IMR-90 (cell line): Measurements from ENCODE around the gene PLA2G4C. TPM values are rescaled to one million over a fixed set of nuclear protein-coding genes. Genes with fewer than 3 reads are reported as not detected.

Experiments
- ATAC-seq: fragments of 200-7000 bp; cut with Tn5 transposase; 2 replicates; pipeline ENCODE4 v1.9.1; 2020; ENCODE audit warnings: low read depth, mild to moderate bottlenecking, moderate library complexity
- BruUV-seq: library from RNA; stranded (reverse); fragments of 400-500 nt; replicated peaks from 2 replicates; lab custom pipeline; 2021; lab: Mats Ljungman, UMichigan
- CTCF ChIA-PET: fragments of 300-600 bp; formaldehyde crosslinking; extraction: SDS; loops from one replicate; lab custom pipeline; 2021; ENCODE audit warnings: antibody characterized with exemption; lab: Yijun Ruan, JAX
- POLR2A ChIA-PET: fragments of 300-600 bp; sonication (Branson Sonifier 250); formaldehyde crosslinking; loops from one replicate; lab custom pipeline; 2022; ENCODE audit warnings: antibody characterized with exemption; ENCODE audit not compliant: unreplicated experiment; lab: Charles Lee
- DNase-seq: peaks from one replicate; pipeline ENCODE4 v3.0.0; 2013
- H2AFZ ChIP-seq: replicated peaks from 2 replicates; pipeline ENCODE3; 2013; ENCODE audit warnings: low read length, mild to moderate bottlenecking; ENCODE audit not compliant: poor library complexity
- H2AK5ac ChIP-seq: 2 replicates; pipeline ENCODE4 v1.6.1; 2013; ENCODE audit warnings: low read depth, low read length, inconsistent platforms
- H2AK9ac ChIP-seq: replicated peaks from 2 replicates; pipeline ENCODE3; 2013; ENCODE audit warnings: mild to moderate bottlenecking, low read depth, low read length, moderate library complexity; ENCODE audit not compliant: poor library complexity
- H2BK120ac ChIP-seq: 2 replicates; pipeline ENCODE4 v1.6.1; 2013; ENCODE audit warnings: low read depth, low read length, inconsistent platforms
- H2BK15ac ChIP-seq: 3 replicates; pipeline ENCODE4 v1.6.1; 2013; ENCODE audit warnings: low read depth, low read length, inconsistent platforms
- H2BK20ac ChIP-seq: 2 replicates; pipeline ENCODE4 v1.6.1; 2013; ENCODE audit warnings: low read depth, mild to moderate bottlenecking, inconsistent platforms, low read length, moderate library complexity
- H2BK5ac ChIP-seq: 2 replicates; pipeline ENCODE4 v1.6.1; 2013; ENCODE audit warnings: mild to moderate bottlenecking, low read depth, low read length, inconsistent platforms; ENCODE audit not compliant: poor library complexity, severe bottlenecking
- H3K14ac ChIP-seq: replicated peaks from 2 replicates; pipeline ENCODE4 v1.6.1; 2013; ENCODE audit warnings: low read depth, low read length, inconsistent platforms
- H3K18ac ChIP-seq: 2 replicates; pipeline ENCODE4 v1.6.1; 2013; ENCODE audit warnings: low read depth, low read length, control low read depth
- H3K23ac ChIP-seq: 2 replicates; pipeline ENCODE4 v1.6.1; 2013; ENCODE audit warnings: low read depth, low read length, inconsistent platforms
- H3K27ac ChIP-seq: 2 replicates; pipeline ENCODE4 v1.5.1; 2013; ENCODE audit warnings: mild to moderate bottlenecking, control low read depth, low read length; ENCODE audit not compliant: insufficient read depth
- H3K27me3 ChIP-seq: 2 replicates; pipeline ENCODE4 v1.6.1; 2013; ENCODE audit warnings: low read length; ENCODE audit not compliant: control insufficient read depth, insufficient read depth
- H3K36me3 ChIP-seq: 2 replicates; pipeline ENCODE4 v1.6.1; 2013; ENCODE audit warnings: low read length, mixed read lengths; ENCODE audit not compliant: control insufficient read depth, insufficient read depth
- H3K4ac ChIP-seq: 2 replicates; pipeline ENCODE4 v1.6.1; 2013; ENCODE audit warnings: low read depth, low read length, inconsistent platforms
- H3K4me1 ChIP-seq: 2 replicates; pipeline ENCODE4 v1.6.1; 2013; ENCODE audit warnings: low read length, mixed read lengths; ENCODE audit not compliant: control insufficient read depth, insufficient read depth
- H3K4me2 ChIP-seq: 2 replicates; pipeline ENCODE4 v1.6.1; 2013; ENCODE audit warnings: low read depth, mild to moderate bottlenecking, control low read depth, low read length, moderate library complexity
- H3K4me3 ChIP-seq: 2 replicates; pipeline ENCODE4 v1.5.1; 2013; ENCODE audit warnings: low read depth, mild to moderate bottlenecking, control low read depth, low read length, moderate library complexity; ENCODE audit not compliant: insufficient read depth
- H3K56ac ChIP-seq: 2 replicates; pipeline ENCODE4 v1.6.1; 2013; ENCODE audit warnings: low read length, inconsistent platforms; ENCODE audit not compliant: insufficient read depth; ENCODE audit errors: extremely low read depth
- H3K79me1 ChIP-seq, 2 experiments: 2 replicates each; pipeline ENCODE4 v1.6.1; 2013; ENCODE audit warnings: low read length in 2 of 2, inconsistent platforms in 1 of 2, low read depth in 1 of 2
- H3K9ac ChIP-seq: 2 replicates; pipeline ENCODE4 v1.6.1; 2013; ENCODE audit warnings: low read depth, low read length, control low read depth
- H3K9me1 ChIP-seq: 2 replicates; pipeline ENCODE4 v1.6.1; 2013; ENCODE audit warnings: low read length, inconsistent platforms; ENCODE audit not compliant: insufficient read depth
- H3K9me3 ChIP-seq: 2 replicates; pipeline ENCODE4 v1.6.1; 2013; ENCODE audit warnings: low read length; ENCODE audit not compliant: control insufficient read depth, insufficient read depth
- H4K20me1 ChIP-seq: 2 replicates; pipeline ENCODE4 v1.6.1; 2013; ENCODE audit warnings: low read length, inconsistent platforms; ENCODE audit not compliant: insufficient read depth
- H4K5ac ChIP-seq: 2 replicates; pipeline ENCODE4 v1.6.1; 2013; ENCODE audit warnings: mild to moderate bottlenecking, low read depth, low read length, control low read depth
- H4K8ac ChIP-seq, 2 experiments: 2 replicates each; pipeline ENCODE4 v1.6.1; 2013; ENCODE audit warnings: low read depth in 2 of 2, low read length in 2 of 2, control low read depth in 1 of 2, inconsistent platforms in 1 of 2
- H4K91ac ChIP-seq: 2 replicates; pipeline ENCODE4 v1.6.1; 2013; ENCODE audit warnings: low read depth, low read length, inconsistent platforms; ENCODE audit not compliant: insufficient read depth
- CEBPB ChIP-seq: IDR thresholded peaks from 2 replicates; pipeline ENCODE4 v1.6.1; 2012; ENCODE audit warnings: low read depth, low read length, improper control_type of control experiment
- ELK1 ChIP-seq: fragments of 150-350 bp; IDR thresholded peaks from 2 replicates; pipeline ENCODE4 v1.6.1; 2016; ENCODE audit warnings: low read depth, mild to moderate bottlenecking, low read length, moderate library complexity, borderline replicate concordance
- FOS ChIP-seq: fragments of 150-350 bp; IDR thresholded peaks from 2 replicates; pipeline ENCODE4 v1.6.1; 2016; ENCODE audit warnings: low read depth, low read length
- MXI1 ChIP-seq: IDR thresholded peaks from 2 replicates; pipeline ENCODE4 v1.6.1; 2012; ENCODE audit warnings: low read depth, mild to moderate bottlenecking, low read length, moderate library complexity, borderline replicate concordance
- NFE2L2 ChIP-seq: fragments of 150-350 bp; IDR thresholded peaks from 2 replicates; pipeline ENCODE4 v1.6.1; 2016; ENCODE audit warnings: low read depth, mild to moderate bottlenecking, low read length
- POLR2A ChIP-seq: IDR thresholded peaks from 2 replicates; pipeline ENCODE4 v1.6.1; 2012; ENCODE audit warnings: mild to moderate bottlenecking, low read depth, low read length
- RAD21 ChIP-seq: IDR thresholded peaks from 2 replicates; pipeline ENCODE4 v1.6.1; 2012; ENCODE audit warnings: low read length, improper control_type of control experiment
- SMC3 ChIP-seq: fragments of 150-350 bp; IDR thresholded peaks from 2 replicates; pipeline ENCODE4 v1.6.1; 2016; ENCODE audit warnings: low read depth, mild to moderate bottlenecking, antibody characterized with exemption, low read length, moderate library complexity
- WGBS, 2 experiments: methylation state at CpG; one replicate each; pipeline versions ENCODE4 v1.1.5 to v1.1.7; 2013; ENCODE audit warnings: missing lambda C conversion rate in 2 of 2; ENCODE audit not compliant: insufficient read length in 1 of 2; ENCODE audit errors: extremely low coverage in 2 of 2; 5-methylcytosine and 5-hydroxymethylcytosine counted together
- dilution Hi-C: fragments of 300-500 bp; cut with HindIII; formaldehyde crosslinking; loops from one replicate; pipeline ENCODE4 v1.14.3; 2018; ENCODE audit warnings: low sequenced_read_pairs; ENCODE audit not compliant: unreplicated experiment
- in situ Hi-C: fragments of 300-500 bp; cut with MboI; formaldehyde crosslinking; loops from 3 replicates; pipeline ENCODE4 v1.14.3; 2019; ENCODE audit warnings: low sequenced_read_pairs, inconsistent platforms, mixed read lengths
- intact Hi-C: fragments of 100-400 bp; cut with micrococcal nuclease; formaldehyde crosslinking; loops from 2 replicates; pipeline ENCODE4 v1.10.0; 2022
- polyA plus RNA-seq, 3 experiments: library from polyadenylated mRNA; depleted of rRNA; stranded (reverse); fragments of >200 nt; gene quantifications; 2 replicates each; pipeline ENCODE4 v1.2.3, GENCODE V29; 2012; ENCODE audit warnings: low replicate concordance in 1 of 3
- total RNA-seq: library from RNA; depleted of rRNA; stranded (reverse); fragments of >200 nt; gene quantifications from 2 replicates; pipeline ENCODE4 v1.2.3, GENCODE V29; 2012

The PLA2G4C gene
- total and polyA plus RNA-seq, 2 of the 4 experiments (the other 2 are of a cell fraction), result 4.3 to 5.7 TPM

DNA sequence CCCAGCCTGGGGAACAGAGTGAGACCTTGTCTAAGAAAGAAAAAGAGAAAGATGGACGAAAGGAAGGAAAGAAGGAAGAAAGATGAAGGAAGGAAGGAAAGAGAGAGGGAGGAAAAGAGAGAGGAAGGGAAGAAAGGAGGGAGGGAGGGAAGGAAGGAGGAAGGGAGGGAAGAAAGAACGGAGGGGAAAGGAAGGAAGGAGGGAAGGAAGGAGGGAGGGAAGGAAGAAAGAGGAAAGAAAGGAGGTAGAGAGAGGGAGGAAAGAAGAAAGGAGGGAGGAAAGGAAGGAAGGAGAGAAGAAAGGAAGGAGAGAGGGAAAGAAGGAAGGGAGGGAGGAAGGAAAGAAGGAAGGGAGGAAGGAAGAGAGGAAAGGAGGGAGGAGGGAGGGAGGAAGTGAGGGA lies 87.6 kb downstream of the PLA2G4C start:
- Histone ChIP-seq H3K27ac (no peak overlapping the region), H3K27me3 (no peaks in the 10 kb centered on the region; the same call in 1 of the 2 replicates), H2AK9ac (no peak overlapping the region), H4K91ac (no peak overlapping the region), H3K18ac (no peak overlapping the region), H4K20me1 (no peaks in the 10 kb centered on the region), H3K79me1 (no peaks in the 10 kb centered on the region), H3K23ac (no peak overlapping the region), H2BK15ac (no peak overlapping the region), H4K5ac (no peak overlapping the region), H3K14ac (no peak overlapping the region), H3K4me2 (no peak overlapping the region), H3K4ac (no peak overlapping the region), H2AFZ (no peak overlapping the region), H2BK120ac (no peak overlapping the region), H3K9ac (no peak overlapping the region), H2BK20ac (no peak overlapping the region), H3K56ac (no peak overlapping the region), H2AK5ac (no peak overlapping the region), H2BK5ac (no peak overlapping the region), H3K4me3 (no peak overlapping the region), H4K8ac (no peak overlapping the region), H3K36me3 (no peaks in the 10 kb centered on the region), H3K9me3 (no peaks in the 10 kb centered on the region), H3K9me1 (no peaks in the 10 kb centered on the region), H3K4me1 (no peaks in the 10 kb centered on the region)
- BruUV-seq, result no TSS peak
- DNase-seq (no peak), ATAC-seq (no peak)
- 25% methylated on average over 2 of the region's 2 CpGs; no CpG with 5 or more reads in 1 of the 2 experiments for WGBS, 2 experiments
- intact Hi-C loops (no loop called here), dilution Hi-C loops (no loop called here), in situ Hi-C loops (no loop called here)
- ChIA-PET CTCF (no interaction called here), POLR2A (no interaction called here)
- TF ChIP-seq CEBPB (no peak), POLR2A (no peak), FOS (no peak), RAD21 (no peak), MXI1 (no peak), SMC3 (no peak), NFE2L2 (no peak), ELK1 (no peak)
